Central memory CD4-positive, alpha-beta T cell (primary cell): ENCODE measurements around the gene SLC35C1.

ENCODE experiments used
- DNase-seq: peaks from one replicate; pipeline ENCODE4 v3.0.0; 2022

The SLC35C1 gene

GRCh38 chr11:45846974-45847910, 42.3 kb downstream of the SLC35C1 start, which contains the start of gene CRY2:
CRY2 (plus strand) TSS chr11:45847475; CDS start chr11:45847491, 16 bp downstream.
- DNase-seq = peak; percentile 97

- DNase-seq = peak; percentile 55
These were observed 43.0 kb downstream of the SLC35C1 start for GRCh38 chr11:45847911-45848316.

- no peak for DNase-seq
These were observed 43.7 kb downstream of the SLC35C1 start for GRCh38 chr11:45848654-45849081.

GRCh38 chr11:45850446-45850845, 45.5 kb downstream of the SLC35C1 start:
- DNase-seq = no peak

- no peak for DNase-seq
These were observed 46.3 kb downstream of the SLC35C1 start for GRCh38 chr11:45851228-45851627.

- DNase-seq = no peak
These were observed 47.2 kb downstream of the SLC35C1 start for GRCh38 chr11:45852018-45852711.

- no peak for DNase-seq
These were observed 47.8 kb downstream of the SLC35C1 start for GRCh38 chr11:45852712-45853101.

- DNase-seq = no peak
These were observed 48.6 kb downstream of the SLC35C1 start for GRCh38 chr11:45853332-45854219.

GRCh38 chr11:45855308-45855707, 50.4 kb downstream of the SLC35C1 start:
- DNase-seq = no peak

- no peak for DNase-seq
These were observed 51.1 kb downstream of the SLC35C1 start for GRCh38 chr11:45856044-45856468.

GRCh38 chr11:45857961-45858474, 53.1 kb downstream of the SLC35C1 start:
- no peak for DNase-seq

GRCh38 chr11:45858751-45859398, 53.9 kb downstream of the SLC35C1 start:
- no peak for DNase-seq

- no peak for DNase-seq
These were observed 54.8 kb downstream of the SLC35C1 start for GRCh38 chr11:45859661-45860140.

- no peak for DNase-seq
These were observed 55.4 kb downstream of the SLC35C1 start for GRCh38 chr11:45860348-45860747.

GRCh38 chr11:45860764-45861510, 56.0 kb downstream of the SLC35C1 start:
- DNase-seq = no peak
